DOHH2 (cell line): ENCODE results near the gene SLC9A7.

ENCODE experiments used
- H3F3A ChIP-seq: fragments of 200-600 bp; sonication (generic), shearing (Covaris generic); 2 replicates; pipeline ENCODE4 v1.6.0; 2016; ENCODE audit warnings: antibody characterized with exemption, mild to moderate bottlenecking; ENCODE audit not compliant: control insufficient read depth, insufficient read depth
- H3K27ac ChIP-seq: fragments of 200-600 bp; sonication (generic); 2 replicates; pipeline ENCODE4 v1.5.1; 2014; ENCODE audit warnings: low read depth, mild to moderate bottlenecking, low read length, moderate library complexity
- H3K27me3 ChIP-seq: fragments of 200-600 bp; sonication (generic); 2 replicates; pipeline ENCODE4 v1.6.1; 2014; ENCODE audit warnings: mild to moderate bottlenecking, low read length, mixed read lengths; ENCODE audit not compliant: control insufficient read depth
- H3K36me3 ChIP-seq: fragments of 200-600 bp; sonication (generic); 2 replicates; pipeline ENCODE4 v1.6.1; 2014; ENCODE audit warnings: mild to moderate bottlenecking, low read length, moderate library complexity, mixed read lengths; ENCODE audit not compliant: control insufficient read depth
- H3K4me1 ChIP-seq: fragments of 200-600 bp; sonication (generic); 2 replicates; pipeline ENCODE4 v1.6.1; 2014; ENCODE audit warnings: mild to moderate bottlenecking, low read length, mixed read lengths; ENCODE audit not compliant: control insufficient read depth
- H3K4me2 ChIP-seq: fragments of 200-600 bp; sonication (generic); 2 replicates; pipeline ENCODE4 v1.6.0; 2014; ENCODE audit warnings: mild to moderate bottlenecking, low read length, moderate library complexity
- H3K4me3 ChIP-seq: fragments of 200-600 bp; sonication (generic); 2 replicates; pipeline ENCODE4 v1.5.1; 2014; ENCODE audit warnings: mild to moderate bottlenecking, low read length, mixed read lengths
- H3K79me2 ChIP-seq: fragments of 200-600 bp; sonication (generic); 2 replicates; pipeline ENCODE4 v1.6.1; 2014; ENCODE audit warnings: mild to moderate bottlenecking, low read length, mixed read lengths; ENCODE audit not compliant: control insufficient read depth
- H3K9me2 ChIP-seq: fragments of 200-600 bp; sonication (generic); replicated peaks from 2 replicates; pipeline ENCODE4 v1.6.1; 2014; ENCODE audit warnings: mild to moderate bottlenecking, low read length, mixed read lengths; ENCODE audit not compliant: control insufficient read depth
- H3K9me3 ChIP-seq: fragments of 200-600 bp; sonication (generic); 2 replicates; pipeline ENCODE4 v1.6.1; 2014; ENCODE audit warnings: antibody characterized with exemption, low read length, mixed read lengths; ENCODE audit not compliant: control insufficient read depth, insufficient read depth
- H4K20me1 ChIP-seq: fragments of 200-600 bp; sonication (generic); 2 replicates; pipeline ENCODE4 v1.6.0; 2014; ENCODE audit warnings: low read depth, mild to moderate bottlenecking, antibody characterized with exemption, low read length, moderate library complexity; ENCODE audit not compliant: control insufficient read depth, insufficient read depth
- EZH2phosphoT487 ChIP-seq: fragments of 200-600 bp; sonication (generic); IDR thresholded peaks from 2 replicates; pipeline ENCODE4 v1.6.1; 2017; ENCODE audit warnings: borderline replicate concordance, mild to moderate bottlenecking, antibody characterized with exemption, low read length, moderate library complexity, mixed read lengths
- TF ChIP-seq, protein P1 (sequence below): fragments of 200-600 bp; sonication (generic); IDR thresholded peaks from one replicate; pipeline ENCODE4 v1.5.1; 2014; ENCODE audit warnings: antibody characterized with exemption, mild to moderate bottlenecking, low read depth, low read length; ENCODE audit not compliant: poor library complexity, severe bottlenecking

SLC9A7 gene

DNA sequence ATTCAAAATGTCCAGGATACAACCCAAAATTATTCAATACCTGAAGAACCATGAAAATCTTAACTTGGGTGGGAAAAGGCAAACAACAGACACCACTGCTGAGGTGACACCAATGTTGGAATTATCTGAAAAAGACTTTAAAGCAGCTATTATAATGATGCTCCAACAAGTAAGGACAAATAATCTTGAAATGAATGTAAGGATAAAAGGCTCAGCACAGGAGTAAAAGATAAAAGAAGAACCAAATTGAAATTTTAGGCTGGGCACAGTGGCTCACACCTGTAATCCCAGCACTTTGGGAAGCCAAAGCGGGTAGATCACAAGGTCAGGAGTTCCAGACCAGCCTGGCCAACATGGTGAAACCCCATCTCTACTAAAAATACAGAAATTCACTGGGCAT, 4.0 kb upstream of the SLC9A7 start:
- no peaks in the 10 kb centered on the region for H3K9me2 ChIP-seq
- no peaks in the 10 kb centered on the region for H3K27me3 ChIP-seq
- no peak overlapping the region for H3K27ac ChIP-seq
- H3K4me2 ChIP-seq = no peak overlapping the region
- peaks cover 14% of the 10 kb centered on the region for H3K79me2 ChIP-seq
- TF ChIP-seq EZH2phosphoT487 = no peak
- TF ChIP-seq, protein P1, sequence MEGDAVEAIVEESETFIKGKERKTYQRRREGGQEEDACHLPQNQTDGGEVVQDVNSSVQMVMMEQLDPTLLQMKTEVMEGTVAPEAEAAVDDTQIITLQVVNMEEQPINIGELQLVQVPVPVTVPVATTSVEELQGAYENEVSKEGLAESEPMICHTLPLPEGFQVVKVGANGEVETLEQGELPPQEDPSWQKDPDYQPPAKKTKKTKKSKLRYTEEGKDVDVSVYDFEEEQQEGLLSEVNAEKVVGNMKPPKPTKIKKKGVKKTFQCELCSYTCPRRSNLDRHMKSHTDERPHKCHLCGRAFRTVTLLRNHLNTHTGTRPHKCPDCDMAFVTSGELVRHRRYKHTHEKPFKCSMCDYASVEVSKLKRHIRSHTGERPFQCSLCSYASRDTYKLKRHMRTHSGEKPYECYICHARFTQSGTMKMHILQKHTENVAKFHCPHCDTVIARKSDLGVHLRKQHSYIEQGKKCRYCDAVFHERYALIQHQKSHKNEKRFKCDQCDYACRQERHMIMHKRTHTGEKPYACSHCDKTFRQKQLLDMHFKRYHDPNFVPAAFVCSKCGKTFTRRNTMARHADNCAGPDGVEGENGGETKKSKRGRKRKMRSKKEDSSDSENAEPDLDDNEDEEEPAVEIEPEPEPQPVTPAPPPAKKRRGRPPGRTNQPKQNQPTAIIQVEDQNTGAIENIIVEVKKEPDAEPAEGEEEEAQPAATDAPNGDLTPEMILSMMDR = no peak
- no peaks in the 10 kb centered on the region for H3K9me3 ChIP-seq
- H3K4me3 ChIP-seq = no peak overlapping the region
- no peaks in the 10 kb centered on the region for H3K36me3 ChIP-seq
- H3F3A ChIP-seq = no peaks in the 10 kb centered on the region
- no peaks in the 10 kb centered on the region for H4K20me1 ChIP-seq
- H3K4me1 ChIP-seq = peaks cover 17% of the 10 kb centered on the region

DNA sequence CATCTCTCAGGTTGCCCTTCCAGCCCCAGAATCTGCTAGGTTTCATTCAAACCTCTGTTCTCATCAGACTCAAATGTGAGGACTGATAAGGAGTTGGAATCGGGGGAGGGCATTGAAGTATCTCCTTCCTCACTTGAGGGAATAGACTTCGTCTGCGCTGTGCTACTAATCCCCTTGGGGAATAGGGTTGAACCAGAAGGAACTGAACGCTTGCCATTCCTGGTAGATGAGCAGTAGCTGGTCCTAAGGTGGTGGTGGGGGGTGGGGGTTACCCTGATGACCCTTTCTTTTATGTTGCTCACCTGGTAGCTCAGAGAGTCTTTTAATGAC, 692 bp upstream of the SLC9A7 start:
- Histone ChIP-seq H3K9me3 (no peaks in the 10 kb centered on the region), H3K27me3 (no peaks in the 10 kb centered on the region), H3K4me1 (peaks cover 47% of the 10 kb centered on the region), H3K36me3 (no peaks in the 10 kb centered on the region), H3K9me2 (no peaks in the 10 kb centered on the region), H3F3A (no peaks in the 10 kb centered on the region), H3K79me2 (peaks cover 40% of the 10 kb centered on the region), H3K4me3 (peak overlapping the region; percentile 92), H3K27ac (peak overlapping the region; percentile 54), H3K4me2 (peak overlapping the region; percentile 90), H4K20me1 (no peaks in the 10 kb centered on the region)
- TF ChIP-seq, protein P1 = no peak
- TF ChIP-seq EZH2phosphoT487 = no peak

DNA sequence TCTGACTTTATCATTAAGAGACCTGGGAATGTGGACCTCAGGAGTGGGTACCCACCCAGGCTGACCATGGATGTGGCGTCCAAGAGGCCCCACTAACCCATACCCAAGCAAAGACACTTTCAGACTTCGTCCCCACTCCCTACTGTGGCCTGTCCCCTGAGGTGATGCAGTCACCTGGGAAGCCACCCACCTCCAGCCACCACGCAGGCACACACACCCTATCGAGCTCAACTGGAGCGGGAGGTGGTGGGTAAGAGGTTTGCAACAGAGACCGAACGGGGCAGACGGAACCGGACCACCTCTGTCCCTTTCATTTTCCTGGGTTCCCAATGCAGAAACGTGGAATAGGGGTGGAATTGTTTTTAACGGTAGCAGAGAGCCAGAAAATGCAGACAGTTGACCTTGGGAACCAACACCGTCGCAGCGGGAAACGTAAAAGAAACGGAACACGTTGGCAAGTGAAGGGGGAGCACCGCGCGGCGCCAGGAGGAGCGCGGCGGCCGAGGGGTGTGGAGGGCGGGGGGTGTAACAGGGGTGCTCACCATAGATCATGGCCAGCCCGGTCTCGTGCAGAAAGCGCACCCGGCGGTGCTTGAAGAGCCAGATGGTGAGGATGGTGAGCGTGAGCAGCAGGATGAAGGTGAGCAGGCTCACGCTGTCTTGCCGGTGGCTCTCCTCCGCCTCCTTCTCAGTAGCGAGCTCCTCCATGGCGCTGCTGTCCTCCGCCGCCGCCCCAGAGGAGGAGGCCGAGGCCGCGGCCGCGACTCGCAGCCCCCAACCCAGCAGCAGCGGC, 559 bp downstream of the SLC9A7 start:
- H4K20me1 ChIP-seq = no peaks in the 10 kb centered on the region
- peak overlapping the region; percentile 92 for H3K4me3 ChIP-seq
- no peaks in the 10 kb centered on the region for H3K27me3 ChIP-seq
- TF ChIP-seq EZH2phosphoT487 = no peak
- TF ChIP-seq, protein P1 = no peak
- peaks cover 48% of the 10 kb centered on the region for H3K4me1 ChIP-seq
- no peaks in the 10 kb centered on the region for H3K9me3 ChIP-seq
- no peaks in the 10 kb centered on the region for H3F3A ChIP-seq
- H3K79me2 ChIP-seq = peaks cover 47% of the 10 kb centered on the region
- peak overlapping the region; percentile 43 for H3K27ac ChIP-seq
- H3K9me2 ChIP-seq = no peaks in the 10 kb centered on the region
- peak overlapping the region; percentile 79 for H3K4me2 ChIP-seq
- no peaks in the 10 kb centered on the region for H3K36me3 ChIP-seq
